GM18858 (cell line): ENCODE measurements around the gene AKAP5.
"Not testable (repeated sequence)": the region's sequence is repeated elsewhere in the genome, so short reads cannot be mapped to it uniquely, and the experiment has no call there.

Experiments
- ATAC-seq: cut with Tn5 transposase; IDR thresholded peaks from one replicate; pipeline ENCODE4 v1.9.1; 2021; ENCODE audit not compliant: unreplicated experiment

AKAP5 gene

DNA sequence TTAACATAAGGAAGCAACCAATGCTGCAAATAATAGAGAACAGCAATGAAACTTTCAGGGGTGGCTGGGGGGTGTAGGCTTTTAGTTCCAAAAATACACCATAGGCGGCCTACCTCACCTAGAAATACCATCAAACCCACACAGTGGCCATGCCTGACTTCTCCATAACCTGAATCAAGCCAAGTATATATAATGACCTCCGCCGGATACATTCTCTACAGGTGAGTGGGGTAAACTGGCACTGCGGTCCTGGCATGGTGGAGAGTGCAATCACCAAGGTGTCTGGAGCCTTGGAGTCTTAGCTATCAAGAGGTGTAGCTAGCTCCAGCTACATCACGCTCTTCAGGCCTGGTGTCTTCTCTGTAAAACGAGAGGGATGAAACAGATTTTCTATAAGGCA lies 37.2 kb downstream of the AKAP5 start:
- ATAC-seq, result no peak

DNA sequence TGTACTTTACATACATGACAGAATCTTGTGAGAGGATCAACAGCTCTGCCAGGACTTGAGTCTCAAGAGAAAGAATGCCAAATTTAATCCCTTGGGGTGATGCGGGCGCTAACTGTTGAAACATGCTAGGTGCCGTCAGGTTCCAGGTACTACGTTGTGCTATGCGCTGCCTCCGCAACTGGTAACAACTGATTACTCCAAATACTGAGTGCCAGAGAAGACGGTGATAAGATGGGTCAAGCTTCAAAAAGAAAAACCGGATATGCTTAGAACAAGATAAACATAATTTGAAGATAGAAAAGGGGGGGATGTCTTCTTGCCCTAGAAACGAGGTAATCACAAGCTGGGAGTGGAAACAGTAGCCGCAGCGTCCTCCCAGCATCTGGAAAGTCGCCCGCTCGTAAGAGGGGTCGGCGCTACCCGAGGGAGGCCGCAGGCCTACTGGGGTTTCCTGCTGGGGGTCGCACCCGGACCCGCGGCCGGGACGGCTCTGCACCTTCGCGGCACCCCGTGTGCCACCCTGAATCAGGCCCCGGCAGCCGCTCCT lies 37.7 kb downstream of the AKAP5 start:
- ATAC-seq, result no peak

DNA sequence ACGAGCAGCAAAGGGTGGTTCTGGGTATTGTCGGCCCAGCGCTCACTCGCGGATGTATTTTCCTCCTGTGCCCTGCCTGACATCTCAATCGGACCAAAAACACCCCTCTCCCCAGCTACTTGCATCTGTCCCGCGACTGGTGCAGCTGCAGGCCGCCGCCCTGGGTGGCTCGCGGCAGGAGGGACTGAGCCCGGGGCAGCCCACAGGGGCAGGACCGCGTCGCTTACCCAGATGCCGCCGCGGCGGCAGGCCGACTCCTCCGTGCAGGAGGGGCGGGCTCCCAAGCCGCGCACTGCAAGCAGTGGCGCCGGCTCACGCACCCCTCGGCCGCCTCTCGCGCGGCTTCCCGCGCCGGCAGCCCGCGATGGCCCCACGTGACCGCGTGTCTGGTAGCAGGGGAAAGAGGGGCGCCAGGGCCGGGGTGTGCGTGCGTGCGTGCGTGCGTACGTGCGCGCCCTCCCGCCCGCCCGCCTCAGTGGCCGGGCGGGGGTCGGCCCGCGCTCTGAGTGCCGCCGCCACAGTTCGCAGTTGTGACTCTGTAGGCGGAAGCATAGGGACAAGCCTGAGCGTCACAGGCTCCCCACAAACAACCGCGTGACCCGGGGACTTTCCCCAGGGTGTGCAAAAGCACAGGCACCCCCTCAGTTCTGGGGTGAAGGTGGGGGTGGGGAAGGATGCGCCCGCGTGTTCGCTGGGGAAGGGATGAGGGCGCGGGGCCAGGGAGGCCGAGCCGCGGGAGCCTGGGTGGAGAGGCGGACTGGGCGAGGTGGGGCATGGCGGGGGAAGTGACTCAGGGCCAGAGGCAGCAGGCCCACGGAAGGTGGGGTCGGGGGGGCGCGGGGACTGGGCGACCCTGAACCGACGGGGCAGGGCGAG lies 38.4 kb downstream of the AKAP5 start, which contains the start of gene ZBTB25:
ZBTB25 (minus strand) TSS at position 405 of the 876 bp plus-strand sequence. CDS start 13,305 bp downstream, outside the sequence.
- peak; percentile 52 for ATAC-seq

DNA sequence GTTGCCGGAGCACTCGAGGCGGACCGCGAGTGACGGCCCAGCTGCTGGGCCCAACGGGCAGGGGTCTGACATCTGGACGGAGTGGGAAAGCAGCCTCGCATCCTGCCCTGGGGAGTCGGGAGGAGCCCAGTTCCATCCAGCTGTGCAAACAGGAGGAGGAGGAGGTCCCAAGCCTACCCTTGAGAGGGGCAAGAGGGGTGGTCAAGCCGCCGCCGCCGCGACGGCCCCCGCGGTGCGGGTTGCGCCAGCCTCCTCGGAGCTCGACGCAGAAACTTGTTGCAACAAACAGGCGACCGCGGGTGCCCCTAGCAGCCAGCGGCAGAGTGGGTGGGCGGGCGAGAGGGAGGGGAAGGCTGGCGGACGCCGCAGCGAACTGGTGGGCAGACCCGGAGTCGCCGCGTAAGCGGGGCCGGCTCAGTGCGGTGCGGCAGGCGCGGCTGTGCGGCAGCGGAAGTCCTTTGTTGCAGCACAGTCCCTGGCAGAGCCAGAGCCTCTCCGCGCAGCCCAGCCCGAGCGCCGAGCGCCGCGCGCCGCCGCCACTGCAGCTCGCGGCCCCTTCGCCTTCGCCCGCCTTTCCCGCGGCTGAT lies 39.1 kb downstream of the AKAP5 start, which contains the start of gene ZBTB1:
ZBTB1 (plus strand) TSS at position 461 of the 587 bp plus-strand sequence. CDS start 16,735 bp downstream, outside the sequence.
- no peak for ATAC-seq

DNA sequence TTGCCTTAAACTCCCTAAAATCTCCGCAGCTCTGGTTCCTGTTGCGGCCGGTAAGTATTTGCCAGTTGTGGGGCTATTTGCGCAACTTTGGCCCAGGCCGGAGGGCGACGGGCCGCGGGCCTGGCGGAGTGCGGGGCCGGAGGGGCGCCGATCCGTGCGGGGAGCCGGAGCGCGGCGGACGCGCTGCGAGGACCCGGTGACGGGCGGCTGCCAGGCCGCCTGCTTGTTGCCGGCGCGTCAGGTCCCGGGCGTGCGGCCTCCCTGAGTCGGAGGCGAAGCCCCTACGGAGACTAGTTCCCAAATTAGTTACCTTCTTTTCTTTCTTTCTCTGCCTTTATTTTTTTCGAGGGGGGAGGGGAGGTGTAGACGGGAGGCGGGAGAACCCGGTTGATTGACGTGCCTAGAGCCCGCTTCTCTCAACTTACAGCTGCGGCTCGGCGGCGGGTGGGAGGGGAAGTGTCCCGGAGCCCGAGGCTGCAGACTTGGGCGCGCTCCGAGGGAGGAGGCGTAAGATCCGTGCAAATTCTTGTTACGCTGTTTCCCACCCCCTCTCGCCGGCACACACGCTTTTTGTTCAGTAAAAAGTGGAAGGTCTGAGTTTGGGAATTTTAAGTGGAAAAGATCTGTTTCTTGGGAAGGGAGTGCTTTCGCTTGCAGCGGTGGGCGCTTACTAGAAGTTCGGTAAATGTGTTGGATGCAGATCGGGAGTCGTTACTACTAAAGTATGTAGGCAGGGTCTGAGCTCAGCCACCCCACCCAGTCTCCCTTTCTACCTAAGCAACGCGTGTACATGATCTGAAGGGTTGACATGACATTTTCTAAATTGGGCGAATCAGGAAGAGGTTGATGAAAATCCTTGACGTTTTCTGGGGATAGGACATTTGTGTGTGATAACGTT lies 39.8 kb downstream of the AKAP5 start:
- peak; percentile 12 for ATAC-seq

DNA sequence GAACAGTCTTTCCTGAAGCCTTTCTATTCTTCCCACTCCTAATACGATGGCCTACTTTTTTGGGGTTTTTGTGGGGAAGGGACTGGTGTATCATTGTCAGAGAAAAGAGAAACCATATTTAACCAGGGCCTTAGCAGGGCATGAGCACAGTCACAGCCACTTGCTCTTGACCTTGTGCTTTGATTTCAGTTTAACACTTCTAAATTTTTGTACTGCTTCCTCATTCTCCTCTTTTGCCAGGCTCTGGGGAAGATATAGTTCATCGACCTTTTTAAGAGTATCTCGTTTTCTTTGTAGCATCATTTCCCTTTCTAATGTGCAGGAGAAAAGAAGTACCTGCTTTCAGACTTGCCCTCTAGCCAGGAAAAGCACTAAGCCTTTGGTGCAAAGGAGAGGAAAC lies 41.4 kb downstream of the AKAP5 start:
- ATAC-seq, result no peak

DNA sequence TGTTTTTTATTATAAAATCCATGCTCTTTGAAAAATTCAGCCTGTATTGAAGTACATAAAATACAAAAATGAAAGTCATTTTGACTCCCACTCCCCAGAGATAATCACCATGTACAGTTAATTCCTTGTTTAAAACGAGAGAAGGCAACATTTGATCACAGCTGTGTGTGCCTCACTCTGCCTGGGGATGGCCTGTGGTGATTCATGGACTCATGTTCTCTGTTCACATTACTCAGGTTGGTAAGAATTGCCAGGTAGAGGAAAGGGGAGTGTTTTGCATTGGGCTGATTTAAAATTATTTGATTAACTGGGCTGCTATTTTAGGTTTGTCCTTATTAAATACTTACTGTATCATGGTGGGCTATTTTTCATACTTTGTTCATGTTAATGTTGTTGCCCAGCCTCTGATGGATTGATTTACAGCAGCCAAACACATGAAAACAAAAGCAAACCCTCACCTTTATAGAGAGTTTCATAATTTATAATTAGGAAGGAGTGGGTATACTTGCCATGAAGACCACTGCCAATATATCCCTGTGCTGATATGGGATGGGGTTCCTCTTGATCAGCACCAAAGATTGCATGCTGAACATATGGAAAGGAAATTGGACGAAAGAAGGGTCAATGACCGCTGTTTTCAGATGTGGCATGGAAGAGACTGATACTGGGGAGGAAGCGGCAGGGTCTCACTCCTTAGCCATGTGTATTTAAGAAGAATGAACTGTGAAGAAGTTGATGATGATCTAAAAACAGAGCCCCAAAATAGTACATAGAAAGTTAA lies 42.3 kb downstream of the AKAP5 start:
- ATAC-seq, result no peak

DNA sequence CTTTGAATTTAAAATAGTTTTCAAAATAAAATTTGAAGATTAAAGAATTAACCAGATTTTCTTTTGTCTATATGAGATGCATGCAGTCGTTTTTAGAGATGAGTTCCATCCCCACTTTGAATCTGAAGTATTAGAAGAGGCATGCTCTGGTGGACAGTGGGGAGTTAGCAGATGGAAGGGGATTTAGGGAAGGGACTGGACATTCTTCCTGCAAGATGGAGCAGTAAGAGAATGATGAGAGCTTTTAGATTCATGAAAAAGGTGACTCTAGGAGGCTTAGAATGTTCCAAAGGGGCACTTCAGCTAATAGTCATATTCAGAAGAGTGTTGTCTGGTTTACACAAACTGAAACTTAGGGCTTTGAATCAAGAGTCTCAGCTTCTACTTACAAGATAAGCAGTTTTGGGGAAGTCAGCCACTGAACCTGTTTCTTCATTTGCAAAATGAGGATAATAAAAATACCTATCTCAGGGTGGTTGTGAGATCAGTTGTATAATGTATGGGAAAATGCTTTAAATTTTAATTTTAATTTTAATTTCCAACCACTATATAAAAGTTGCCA lies 43.0 kb downstream of the AKAP5 start:
- peak; percentile 24 for ATAC-seq

DNA sequence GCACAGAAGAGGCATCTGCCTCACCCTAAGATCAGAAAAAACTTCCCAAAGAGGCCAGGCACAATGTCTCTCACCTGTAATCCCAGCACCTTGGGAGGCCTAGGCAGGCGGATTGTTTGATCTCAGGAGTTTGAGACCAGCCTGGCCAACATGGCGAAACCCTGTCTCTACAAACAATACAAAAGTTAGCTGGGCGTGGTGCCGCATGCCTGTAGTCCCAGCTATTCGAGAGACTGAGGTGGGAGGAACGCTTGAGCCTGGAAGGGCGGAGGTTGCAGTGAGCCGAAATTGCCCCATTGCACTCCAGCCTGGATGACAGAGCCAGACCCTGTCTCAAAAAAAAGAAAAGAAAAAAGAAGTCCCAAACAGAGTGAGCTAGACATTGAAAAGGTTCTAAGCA lies 43.7 kb downstream of the AKAP5 start:
- ATAC-seq, result no peak

DNA sequence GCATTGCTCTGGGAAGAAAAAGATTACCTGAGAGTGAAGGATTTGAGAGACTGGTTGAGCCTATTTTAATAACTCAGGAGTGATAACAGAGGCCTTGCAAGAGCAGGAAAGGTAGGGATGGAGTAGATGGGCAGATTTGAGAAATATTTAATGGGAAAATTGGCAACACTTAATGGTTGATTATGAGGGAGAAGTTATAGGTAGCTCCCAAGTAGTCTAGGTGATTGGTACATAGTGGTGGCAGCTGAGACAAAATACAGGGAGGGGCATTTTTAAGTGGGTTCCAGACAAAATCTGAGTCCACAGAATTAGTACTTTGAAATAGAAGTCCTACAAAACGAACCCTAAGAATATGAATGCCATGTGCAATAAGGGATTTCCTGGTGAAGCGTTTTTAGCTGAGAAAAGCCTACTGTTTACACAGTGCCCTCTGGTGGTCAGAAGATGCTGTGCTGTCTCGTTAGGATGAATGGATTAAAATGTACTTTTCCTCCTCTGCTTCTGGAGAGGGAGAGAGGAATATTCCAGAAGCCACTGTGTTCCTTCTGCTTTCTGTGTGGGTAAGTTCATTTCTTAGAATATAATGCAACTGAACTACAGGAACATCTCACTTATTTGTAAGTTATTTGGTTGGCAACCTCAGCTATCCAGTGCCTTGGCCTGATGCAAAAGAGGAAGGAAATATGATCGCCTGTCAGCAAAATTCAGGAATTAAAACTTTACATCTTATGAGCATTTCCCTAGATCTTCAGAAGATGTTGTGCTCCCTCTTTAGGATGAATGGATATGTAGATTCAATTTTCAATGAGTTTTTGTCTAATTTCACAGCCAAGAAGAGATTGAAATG lies 45.7 kb downstream of the AKAP5 start:
- ATAC-seq, result no peak

DNA sequence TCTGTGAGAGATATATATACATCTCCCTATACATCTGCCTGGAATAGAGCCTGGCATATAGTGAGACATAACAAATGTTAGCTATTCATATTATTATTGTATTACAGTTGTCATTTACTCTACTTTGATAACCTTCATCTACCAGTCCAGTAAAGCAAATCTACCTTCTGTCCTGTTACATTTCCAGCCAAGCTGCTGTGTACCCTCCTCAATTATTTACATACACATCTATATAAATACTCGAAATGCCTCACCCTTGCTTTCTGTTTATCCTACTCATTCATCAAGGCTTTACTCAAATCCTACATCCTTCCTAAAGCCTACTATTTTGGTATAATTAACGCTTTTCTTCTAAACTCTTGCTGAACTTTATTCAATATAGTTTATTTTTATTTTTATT lies 48.0 kb downstream of the AKAP5 start:
- no peak for ATAC-seq

DNA sequence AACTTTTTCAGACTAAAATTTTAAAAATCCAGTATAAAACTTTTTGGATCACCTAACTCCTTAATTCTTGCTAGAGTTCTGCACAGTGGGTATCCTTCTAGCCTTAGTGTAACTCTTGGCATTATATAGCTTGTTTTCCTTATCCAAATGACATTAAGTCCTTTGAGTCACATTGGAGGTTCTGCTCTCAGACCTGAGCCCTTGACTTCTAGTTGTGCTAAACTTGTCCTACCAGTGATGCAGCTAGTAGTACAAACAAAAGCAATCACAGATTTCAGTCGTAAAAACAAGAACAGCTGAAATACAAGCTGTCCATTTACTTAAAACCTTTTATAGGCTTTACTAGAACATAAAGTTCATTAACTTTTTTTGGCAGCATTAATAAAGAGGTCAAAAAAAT lies 49.8 kb downstream of the AKAP5 start:
- no peak for ATAC-seq

DNA sequence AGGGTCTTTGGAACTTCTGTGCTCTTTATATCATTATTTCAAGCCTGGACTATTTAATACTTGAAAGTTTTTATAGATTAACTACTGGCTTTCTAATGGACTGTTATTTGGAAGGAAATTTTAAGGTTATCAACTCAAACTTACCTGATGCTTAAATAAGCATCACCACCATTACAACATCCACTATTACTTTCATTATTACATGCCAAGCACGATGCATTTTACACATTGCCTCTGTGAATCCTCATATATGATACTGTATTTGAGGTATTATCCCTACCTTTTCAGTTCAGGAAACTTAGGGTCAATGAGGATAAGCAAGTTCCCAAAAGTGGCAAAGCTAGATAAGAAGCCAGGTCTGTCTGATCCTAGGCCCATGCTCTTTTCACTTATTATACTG lies 51.7 kb downstream of the AKAP5 start:
- ATAC-seq, result no peak

DNA sequence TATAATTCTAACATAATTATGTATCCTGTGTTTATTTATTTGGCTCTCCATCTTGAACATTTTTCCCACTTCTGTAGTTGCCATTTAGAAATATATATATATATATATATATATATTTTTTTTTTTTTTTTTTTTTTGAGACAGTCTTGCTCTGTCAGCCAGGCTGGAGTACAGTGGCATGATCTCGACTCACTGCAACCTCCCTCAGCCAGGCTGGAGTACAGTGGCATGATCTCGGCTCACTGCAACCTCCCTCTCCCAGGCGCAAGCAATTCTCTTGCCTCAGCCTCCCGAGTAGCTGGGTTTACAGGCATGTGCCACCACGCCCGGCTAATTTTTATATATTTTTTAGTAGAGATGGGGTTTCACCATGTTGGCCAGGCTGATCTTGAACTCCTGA lies 52.4 kb downstream of the AKAP5 start:
- not testable (repeated sequence) for ATAC-seq

DNA sequence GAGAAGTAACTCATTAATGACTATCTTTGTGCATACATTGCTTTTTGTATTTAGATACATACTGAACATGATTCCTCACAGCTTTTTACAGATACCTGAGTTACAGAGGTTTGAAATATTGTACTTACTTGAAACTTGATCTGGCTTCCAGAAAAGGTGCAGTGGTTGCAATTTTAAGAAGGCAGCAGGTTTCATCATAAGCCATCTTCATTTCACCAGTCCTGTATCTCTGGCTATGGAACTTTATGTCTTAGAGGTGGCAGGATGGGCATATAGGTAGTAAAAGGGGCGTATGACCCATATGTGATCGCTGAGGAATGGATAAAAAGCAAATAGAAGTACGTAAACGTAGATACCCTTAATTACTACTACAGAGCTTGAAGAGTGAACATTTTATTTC lies 52.9 kb downstream of the AKAP5 start:
- no peak for ATAC-seq

DNA sequence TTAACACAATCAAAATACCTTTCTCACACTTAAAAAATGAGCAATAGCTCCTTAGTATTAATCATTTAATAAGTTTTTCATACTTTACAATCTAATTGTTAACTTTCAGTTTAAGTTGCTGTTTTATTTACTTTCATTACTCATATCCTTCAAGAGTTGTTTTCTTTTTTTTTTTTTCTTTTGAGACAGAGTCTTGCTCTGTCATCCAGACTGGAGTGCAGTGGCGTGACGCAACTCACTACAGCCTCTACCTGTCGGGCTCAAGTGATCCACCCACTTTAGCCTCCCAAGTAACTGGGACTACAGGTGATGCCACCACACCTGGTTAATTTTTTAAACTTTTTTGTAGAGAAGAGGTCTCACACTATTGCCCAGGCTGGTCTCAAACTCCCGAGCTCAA lies 55.4 kb downstream of the AKAP5 start:
- no peak for ATAC-seq

DNA sequence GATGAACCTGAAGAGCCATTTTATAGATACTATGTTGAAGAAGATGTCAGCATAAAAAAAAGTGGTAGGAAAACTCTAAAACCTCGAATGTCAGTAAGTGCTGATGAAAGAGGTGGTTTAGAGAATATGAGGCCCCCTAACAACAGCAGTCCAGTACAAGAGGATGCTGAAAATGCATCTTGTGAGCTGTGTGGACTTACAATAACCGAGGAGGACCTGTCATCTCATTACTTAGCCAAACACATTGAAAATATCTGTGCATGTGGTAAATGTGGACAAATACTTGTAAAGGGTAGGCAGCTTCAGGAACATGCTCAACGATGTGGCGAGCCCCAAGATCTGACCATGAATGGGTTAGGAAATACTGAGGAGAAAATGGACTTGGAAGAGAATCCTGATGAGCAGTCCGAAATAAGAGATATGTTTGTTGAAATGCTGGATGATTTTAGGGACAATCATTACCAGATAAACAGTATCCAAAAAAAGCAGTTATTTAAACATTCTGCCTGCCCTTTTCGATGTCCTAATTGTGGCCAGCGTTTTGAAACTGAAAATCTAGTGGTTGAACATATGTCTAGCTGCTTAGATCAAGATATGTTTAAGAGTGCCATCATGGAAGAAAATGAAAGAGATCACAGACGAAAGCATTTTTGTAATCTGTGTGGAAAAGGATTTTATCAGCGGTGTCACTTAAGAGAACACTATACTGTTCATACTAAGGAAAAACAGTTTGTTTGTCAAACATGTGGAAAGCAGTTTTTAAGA lies 57.5 kb downstream of the AKAP5 start:
- no peak for ATAC-seq
